DMS 273 treated with DMSO at 0.1 percent for 48 hours (cell line): Measurements from ENCODE around the gene ADSS1.

Experiments
- DNase-seq: peaks from one replicate; lab custom pipeline; 2025; lab: John Stamatoyannopoulos, UW

Gene ADSS1

DNA sequence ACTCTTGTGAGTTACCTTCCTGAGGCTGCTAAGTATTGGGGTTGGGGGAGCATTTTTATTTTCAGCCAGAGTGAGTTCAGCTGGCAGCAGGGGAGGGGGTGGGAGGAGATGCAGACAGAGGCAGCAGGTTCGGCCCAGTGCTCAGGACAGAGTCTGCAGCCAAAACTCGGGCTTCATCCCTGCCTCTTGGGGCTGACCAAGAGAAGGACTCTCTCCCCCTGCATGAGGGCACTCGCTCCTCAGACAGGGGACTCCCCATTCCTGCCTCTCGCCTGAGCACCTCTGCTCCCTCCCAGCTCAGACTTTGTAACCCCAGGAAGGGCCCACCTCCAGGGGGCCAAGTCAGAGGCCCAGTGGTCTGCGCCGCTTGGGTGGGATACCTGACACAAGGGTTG is 72.7 kb downstream of the ADSS1 start:
- no peak for DNase-seq
